ENCODE data around the gene PRDM15.

Gene PRDM15

DNA sequence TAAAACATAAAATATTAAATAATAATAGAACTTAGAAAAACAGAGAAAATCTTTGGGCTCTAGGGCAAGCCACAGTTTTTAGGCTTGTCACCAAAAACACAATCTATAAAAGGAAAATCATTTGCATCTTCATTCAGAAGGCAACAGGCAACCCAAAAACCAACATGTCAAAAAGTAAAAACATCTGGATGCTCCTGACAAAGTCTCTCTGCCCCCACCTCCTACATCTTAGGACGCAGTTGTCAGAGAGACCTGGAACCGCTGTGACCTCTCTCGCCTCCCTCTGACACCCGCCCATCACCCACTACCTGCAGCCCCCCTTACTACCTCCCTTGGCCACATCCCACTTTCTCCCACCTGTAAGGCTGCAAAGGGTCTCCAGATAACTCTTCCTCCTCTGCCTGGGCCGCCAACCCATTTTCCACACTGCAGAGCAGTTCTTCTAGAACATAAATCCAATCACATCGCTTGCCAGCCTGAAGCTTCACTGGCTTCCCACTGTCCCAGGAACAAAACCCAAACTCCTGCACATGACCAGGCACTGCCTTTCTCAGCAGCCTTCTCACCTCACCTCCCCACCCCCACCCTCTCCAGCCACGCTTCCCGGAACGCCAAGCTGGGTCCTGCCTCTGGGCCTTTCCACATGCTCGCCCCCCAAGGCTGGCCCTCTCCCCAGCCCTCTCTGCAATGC lies 14.7 kb downstream of the PRDM15 start:
- DNase-seq (ENCODE audit: low spot score): no peak

DNA sequence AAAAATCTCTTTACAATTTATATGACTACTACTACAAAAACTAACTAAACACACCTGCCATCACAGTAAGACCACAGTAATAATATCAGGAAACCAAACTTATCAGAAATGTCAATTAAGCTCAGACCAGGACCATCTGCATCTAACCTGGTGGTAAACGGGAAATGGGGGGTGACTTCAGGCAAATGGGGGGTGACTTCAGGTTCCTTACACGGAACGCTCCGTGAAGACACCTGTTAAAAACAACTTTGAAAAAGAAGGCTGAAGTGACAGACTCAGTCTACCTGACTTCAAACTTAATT lies 15.8 kb downstream of the PRDM15 start:
- no peak for DNase-seq (ENCODE audit: low spot score)

DNA sequence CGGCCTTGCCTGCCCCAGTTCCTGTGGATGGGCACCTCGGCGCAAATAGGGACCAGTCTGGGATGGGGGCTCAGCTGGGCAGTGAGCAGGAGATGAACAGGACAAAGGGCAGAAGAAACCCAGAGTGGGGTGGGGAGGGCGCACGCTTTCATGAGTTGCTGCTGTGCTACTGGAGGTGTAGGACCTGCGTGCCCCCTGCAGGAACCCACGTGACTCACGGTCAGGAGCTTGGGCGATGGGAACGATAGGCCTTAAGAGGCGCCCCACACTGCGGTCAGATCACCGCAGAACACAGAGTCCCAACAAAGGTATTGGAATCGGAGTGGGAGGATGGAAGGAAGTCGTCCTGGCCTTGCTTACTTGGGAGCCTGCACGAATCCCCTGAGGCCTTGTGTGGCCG lies 17.2 kb downstream of the PRDM15 start:
- no peak for DNase-seq (ENCODE audit: low spot score)

DNA sequence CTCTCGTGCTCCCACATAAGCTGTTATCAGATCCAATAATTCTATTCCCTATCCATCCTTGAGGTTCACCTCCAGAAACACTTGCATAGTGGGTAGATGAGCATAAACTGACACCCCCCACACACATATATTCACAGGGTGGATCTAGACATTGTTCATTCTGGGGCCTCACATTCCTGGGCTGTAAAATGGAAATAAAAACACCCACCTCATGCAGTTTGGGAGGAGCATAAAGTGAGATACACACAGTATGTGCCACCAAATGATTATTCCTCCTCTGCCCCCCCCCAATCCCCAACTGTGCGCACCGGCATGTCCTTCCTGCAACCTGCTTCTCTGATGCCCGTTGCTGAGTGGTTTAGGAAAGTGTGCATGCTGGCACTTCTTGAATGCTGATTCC lies 17.9 kb downstream of the PRDM15 start:
- no peak for DNase-seq (ENCODE audit: low spot score)

DNA sequence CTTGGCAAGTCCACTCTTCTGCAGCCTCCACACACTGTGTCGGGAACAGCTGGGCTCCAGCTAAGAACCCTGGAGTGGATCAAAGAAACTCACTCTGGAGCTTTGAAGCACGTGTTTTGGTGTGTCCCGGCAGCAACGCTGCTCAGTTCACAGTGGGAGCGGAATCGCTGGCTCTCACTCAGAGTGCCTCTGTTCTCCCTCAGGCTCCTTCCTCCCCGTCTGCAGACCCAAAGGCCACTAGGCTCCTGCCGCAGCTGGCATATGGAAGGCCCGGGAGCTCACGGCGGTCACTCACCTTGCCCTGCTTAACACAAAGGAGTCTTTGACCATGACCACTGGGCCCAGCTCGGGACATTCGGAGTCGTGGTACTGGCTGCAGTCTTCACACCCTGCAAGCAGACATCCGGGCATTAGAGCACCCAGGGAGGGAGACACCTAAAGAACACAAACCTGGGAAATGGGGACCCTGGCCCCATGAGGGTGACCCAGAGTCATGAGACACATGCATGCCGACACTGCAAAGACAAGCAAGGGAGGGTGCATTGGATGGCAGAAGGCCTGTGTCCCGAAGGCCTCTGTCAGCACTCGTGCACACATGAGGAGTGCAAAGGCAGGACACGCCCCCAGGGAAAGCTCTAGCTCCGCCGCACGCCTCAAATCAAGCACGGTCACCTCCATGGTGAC lies 19.7 kb downstream of the PRDM15 start:
- no peak for DNase-seq (ENCODE audit: low spot score)

DNA sequence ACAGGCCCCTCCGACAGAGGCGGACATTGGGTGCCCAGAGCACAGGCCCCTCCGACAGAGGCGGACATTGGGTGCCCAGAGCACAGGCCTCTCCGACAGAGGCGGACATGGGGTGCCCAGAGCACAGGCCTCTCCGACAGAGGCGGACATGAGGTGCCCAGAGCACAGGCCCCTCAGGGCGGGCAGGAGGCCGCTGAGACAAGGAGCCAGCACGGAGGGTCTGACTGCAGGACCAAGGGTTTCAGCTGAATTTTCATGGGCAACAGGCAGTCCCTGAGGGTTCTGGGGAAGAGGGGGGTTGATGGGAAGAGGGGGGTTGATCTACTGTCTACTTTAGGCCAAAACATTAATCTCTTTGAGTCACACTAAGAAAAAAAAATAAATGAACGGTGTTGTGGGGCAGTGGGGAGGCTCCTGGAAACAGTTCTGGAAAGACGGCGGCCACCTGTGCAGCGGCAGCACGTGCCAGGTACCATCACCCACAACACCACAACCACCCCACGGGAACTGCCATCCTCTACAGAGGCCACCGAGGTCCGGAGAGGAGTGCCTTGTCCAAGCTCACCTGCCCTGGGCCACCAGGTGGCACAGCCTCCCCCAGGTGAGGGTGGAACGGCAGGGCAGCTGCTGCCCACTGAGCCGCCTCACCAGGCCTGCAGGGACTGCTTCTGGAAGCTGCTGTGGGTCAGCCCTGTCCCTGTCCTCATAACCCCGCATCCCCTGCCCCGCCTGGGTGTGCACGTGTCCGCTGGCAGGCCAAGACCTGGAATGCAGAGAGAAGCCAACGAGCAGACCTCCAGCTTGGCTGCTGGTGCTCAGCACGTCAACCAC lies 20.5 kb downstream of the PRDM15 start:
- DNase-seq (ENCODE audit: low spot score): no peak

DNA sequence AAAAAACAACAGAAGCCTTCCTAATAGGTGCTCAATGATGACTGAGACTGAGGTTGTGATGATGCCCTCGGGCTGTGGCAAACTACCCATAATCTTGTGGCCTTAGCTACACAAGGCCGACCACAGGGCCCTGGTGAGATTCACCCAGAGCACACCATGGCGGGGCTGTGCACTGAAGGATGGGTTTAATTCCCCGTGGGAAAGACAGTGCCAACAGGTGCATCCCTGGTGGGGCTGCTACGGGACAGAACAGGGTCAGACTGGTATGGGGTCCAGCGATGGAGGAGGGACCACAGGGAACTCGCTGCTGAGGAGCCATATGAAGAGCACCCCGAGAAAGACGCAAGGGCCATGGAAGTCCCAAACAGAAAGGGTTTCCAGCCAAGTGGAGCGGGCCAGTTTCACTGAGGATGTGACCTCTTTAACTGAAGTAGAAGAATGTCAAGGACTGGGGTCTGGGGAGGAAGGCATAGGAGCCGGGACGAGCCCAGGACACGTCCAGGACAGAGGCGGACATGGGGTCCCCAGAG lies 21.3 kb downstream of the PRDM15 start:
- no peak for DNase-seq (ENCODE audit: low spot score)

DNA sequence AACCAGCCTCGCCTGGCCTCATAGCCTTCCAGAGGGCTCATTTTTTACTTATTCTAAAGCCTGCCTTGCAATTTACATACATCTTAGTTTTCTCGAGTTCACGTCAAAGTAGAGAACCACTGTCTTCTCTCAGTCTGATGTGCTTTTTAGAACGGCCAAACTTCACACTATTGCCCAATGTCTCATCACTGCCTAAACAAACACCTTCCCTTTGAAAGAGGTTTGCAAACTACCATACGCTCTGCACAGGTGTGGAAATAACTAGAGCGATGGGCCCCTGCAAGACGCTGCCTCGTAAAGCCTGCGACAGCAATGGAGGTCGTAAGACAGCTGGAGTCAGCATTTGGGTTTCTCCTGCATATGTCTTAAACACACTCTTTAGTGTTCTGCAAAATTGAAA lies 22.6 kb downstream of the PRDM15 start:
- DNase-seq (ENCODE audit: low spot score): no peak

DNA sequence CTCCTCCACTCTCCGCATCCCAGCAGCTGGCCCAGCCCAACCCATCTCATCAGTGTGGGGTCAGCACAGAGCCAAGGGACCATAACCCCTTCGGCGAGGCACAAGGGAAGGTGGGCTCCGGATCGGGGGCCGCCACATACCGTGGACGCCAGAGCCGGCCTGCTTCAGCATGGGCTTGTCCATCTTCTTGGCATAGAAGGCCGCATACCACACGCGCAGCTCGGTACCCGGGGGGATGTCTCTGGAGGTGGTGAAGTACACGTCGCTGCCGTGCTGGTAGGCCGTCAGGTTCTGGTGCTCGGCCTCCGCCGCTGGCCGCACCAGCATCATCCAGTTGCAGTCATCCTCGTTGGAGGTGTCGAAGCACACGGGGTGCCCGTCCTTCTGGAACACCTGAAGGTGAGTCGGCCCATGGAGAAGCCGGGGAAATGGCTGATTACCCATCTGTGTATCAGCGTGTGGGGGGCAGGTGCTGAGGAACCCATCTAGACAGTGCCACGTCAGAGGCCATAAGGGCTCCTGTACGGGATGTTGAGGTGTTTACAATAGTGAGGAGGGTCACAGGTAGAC lies 24.6 kb downstream of the PRDM15 start:
- no peak for DNase-seq (ENCODE audit: low spot score)

DNA sequence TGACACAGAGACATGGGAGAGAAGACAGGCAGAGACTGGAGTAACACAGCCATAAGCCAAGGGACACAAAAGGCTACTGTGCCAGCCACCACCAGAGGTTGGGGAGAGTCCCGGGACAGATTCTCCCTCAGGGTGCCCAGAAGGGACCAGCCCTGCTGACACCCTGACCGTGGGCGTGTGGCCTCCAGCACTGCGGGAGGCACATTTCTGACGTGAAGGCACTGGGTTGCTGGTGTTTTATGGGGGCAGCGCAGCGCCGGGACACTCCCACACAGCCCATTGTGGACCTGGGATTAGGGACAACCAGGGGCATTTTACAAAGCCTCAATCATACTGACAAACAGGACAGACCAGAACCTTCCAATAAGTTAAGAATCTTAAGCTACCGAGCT lies 26.2 kb downstream of the PRDM15 start:
- no peak for DNase-seq (ENCODE audit: low spot score)

DNA sequence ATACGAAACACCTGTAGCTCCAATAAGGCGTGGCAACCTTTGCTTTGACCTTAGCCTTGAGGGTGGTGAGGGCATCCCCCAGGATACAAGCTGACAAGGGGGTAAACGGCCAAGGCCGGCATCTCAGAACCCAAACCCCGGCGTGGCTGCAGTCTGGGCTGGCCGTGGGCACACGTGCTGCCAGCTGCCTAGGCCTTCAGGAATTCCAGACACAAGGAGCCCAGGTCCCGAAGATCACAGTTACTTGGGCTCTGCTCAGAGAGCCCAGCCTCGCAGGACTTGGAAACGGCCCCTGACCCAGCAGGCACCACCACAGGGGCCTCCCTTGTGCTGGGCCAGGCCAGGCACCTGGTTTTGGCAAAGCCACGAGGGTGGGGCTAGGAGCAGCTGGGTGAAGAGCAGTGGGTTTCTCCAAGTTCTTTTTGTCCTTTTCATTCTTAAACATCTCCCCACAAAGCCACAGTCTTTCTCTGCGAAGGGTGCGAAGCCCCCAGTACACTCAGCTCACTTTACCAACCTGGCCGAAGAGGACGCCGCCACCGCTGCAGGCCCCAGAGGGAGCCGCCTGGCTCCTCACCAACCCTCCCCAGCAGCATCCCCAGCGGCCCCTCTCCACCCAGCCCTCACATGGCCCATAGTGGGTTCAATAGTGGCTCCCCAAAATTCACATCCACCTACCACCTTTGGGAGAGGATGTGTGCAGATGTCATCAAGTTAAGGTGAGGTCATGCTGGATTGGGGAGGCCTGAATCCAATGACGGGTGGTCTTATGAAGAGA lies 26.8 kb downstream of the PRDM15 start:
- DNase-seq (ENCODE audit: low spot score): no peak

DNA sequence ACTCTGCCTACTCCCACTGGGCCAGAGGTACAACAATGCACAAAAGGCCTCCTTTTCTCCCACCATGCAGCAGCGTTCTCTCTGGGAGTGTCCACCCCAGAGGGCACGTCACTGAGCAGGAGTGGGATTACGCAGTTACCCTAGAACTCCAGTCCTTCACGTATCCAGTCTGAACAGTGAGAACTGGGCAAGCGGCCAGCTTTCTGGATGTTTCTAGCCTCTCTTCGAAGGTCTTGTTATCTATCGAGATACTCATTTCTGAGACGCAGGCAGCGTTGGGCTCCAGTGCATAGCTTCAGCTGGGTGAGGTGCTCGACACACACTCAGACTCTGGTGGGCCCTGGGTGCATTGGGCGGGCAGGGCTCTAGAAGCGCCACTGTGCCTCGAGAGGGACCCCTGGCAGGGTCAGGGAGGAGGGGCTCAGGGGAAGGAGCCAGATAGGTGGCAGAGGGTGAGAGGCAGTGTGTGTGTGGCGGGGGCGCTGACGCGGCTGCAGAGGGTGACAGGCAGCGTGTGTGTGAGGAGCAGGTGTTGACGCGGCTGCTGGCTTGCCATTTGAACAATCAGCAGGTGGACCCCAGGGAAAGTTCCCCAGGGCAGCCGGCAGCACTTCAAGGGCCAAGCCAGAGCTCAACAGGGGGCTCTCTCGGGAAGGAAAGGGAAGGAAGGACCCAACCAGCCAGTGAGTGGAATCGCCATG lies 27.9 kb downstream of the PRDM15 start:
- DNase-seq (ENCODE audit: low spot score): no peak

DNA sequence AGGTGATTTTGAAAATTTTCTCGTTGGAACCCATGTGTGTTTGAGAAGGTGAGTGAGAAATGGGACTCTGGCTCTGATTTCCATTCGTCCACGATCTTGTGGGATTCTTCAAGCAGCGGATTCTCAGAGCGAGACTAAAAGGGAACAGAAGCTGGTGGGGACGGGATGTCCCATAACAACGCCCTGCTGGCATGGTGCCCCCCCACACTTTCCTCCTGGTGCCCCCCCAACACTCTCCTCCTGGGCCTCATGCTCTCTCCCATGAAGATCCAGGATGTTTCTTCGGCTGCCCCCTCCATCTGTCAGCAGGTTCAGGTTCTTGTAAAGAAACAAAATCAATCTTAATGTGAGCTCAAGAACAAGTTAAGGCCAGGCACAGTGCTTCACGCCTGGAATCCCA lies 29.1 kb downstream of the PRDM15 start:
- no peak for DNase-seq (ENCODE audit: low spot score)

DNA sequence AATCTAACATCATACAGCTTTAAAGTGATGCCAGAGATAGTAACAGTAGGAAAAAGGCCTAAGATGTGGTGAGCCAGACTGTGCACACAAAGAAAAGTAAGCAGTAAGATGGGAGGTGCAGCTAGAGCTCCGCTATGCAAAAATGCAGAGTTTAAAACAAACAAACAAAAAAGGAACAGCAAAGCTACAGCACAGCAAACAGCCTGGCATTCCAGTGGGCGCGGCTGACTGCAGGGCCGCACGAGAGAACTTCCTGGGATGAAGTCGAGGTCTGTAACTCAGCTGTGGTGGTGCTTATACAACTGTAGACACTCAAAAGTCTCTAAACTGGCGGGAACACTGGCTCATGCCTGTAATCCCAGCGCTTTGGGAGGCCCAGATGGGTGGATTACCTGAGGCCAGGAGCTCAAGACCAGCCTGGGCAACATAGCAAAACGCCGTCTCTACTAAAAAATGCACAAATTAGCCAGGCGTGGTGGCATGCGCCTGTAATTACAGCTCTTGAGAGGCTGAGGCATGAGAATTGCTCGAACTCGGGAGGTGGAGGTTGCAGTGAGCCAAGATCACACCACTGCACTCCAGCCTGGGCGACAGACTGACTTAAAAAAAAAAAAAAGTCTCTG lies 30.1 kb downstream of the PRDM15 start:
- DNase-seq (ENCODE audit: low spot score): no peak

DNA sequence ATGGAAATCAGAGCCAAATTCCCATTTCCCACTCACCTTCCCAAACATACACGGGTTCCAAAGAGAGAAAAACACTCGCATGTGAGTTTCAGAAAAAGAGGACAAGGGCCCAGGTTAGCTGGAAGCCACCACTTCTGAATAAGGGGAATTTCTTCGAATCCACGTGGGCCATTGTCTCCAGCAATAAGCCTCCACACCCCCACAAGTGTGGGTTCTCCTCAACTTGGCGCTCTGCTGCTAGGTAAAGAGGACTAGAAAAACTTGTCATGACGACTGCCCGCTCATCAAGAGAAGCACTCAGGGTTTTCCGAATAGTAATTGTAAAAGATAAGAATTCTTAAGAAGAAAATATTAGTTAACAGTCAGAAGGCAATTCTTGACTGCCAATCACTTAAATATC lies 30.6 kb downstream of the PRDM15 start:
- no peak for DNase-seq (ENCODE audit: low spot score)

DNA sequence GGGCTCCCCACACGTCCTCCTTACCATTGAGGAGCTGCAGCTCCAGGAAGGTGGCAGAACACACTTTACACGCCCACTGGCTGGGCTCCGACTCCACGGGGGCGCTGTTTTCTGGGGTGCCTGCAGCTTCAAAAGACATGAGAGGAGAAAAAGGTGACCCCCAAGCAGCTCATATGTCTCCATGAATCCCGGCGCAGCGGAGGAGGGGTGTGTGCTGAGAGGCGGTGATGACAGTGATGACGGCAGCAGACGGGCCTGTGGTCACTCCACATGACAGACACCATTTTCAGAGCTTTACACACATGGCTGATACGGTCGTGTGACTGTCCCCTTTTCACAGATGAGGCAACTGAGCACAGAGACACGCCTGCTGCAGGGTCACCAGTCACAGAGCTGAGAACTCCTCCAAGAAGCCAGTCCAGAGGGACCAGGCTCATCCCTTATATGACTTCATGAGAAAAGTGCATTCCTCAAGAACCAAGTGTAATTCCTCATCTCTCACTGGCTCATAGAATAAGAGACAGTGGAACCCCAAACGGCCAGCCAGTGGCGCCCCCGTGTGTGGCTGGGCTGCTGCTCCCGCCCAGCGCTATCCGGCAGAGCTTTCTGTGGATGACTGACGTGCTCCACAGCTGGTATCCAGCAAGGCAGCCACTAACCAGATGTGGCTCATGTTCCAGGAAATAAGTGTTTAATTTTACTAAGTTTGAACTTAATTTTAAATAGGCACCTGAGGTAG lies 31.9 kb downstream of the PRDM15 start:
- DNase-seq (ENCODE audit: low spot score): peak; percentile 70

DNA sequence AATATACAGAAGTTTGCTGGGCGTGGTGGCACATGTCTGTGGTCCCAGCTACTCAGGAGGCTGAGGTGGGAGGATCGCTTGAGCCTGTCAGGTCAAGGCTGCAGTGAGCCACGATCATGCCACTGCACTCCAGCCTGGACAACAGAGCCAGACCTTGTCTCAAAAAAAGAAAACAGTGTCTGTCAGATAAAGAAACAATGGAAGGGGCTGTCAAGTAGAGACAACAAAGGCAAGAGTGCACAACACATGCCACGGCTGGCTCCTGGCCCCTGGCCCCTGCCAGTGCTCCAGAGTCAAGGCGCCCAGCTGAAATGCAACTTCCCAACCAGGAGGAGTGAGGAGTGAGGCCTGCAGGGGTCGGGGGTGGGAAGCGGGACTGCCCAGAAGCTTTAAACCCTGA lies 32.6 kb downstream of the PRDM15 start:
- DNase-seq (ENCODE audit: low spot score): no peak

DNA sequence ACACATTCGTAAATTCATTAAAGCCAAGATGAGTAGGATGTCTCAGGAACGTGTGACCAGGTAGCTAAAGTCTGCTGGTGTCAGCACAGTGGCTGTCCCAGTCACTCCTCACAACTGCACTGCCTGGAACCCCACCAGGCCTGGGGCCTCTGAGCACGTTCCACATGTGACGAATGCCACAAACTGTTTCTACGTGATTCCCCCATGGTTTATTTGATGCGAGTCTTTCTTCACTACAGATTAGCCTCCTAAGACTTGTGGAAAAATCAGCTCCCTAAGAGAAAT lies 33.2 kb downstream of the PRDM15 start:
- DNase-seq (ENCODE audit: low spot score): no peak

DNA sequence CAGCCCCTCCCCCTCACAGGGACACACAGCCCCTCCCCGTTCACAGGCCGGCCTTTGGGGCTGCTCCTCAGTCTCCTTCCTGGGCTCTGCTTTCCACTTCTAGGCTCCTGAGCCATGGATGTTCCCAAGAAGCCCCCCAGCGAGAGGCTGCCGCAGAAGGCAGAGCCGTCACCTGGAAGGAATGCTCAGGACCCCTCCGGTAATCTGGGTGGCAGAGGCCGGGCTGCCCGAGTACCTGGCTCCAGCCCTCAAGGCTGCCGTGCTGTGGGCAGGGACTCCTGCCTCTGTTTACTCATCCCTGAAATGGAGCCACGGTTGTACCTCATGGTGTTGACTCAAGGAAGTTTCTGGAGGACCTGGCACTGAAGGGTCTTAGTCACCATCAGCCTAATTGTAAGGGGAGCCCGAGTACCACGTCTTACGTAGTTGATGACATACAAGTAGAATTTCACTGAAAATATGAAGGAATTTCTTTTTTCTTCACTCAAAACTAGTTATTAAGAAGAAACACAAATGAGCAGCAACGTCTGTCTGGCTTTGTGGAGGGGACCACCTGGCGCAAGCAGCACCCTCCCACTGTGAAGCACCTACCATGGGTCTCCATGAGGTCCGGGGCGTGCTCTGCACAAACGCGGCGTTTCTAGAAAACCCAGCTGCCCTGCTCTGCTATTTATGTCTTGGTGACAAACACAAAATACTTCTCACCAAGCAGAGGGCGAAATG lies 33.7 kb downstream of the PRDM15 start:
- no peak for DNase-seq (ENCODE audit: low spot score)

DNA sequence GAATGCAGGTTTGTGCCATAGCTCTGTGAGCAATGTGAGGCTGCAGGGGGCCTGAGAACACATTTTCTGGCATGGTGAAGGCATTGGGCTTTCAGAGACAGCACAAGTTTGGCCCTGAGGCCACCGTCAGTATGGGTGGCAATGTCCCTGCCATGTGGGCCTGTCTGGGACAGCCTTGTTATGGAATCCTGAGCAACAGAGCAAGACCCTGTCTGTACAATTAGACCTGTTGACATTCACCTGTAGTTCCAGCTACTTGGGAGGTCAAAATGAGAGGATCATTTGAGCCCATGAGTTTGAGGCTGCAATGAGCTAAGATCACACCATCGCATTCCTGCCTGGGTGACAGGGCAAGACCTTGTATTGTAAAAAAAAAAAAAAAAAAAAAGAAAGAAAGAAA lies 35.6 kb downstream of the PRDM15 start:
- DNase-seq (ENCODE audit: low spot score): no peak
